ENCODE measurements around the gene JSRP1. TPM values are rescaled to one million over a fixed set of nuclear protein-coding genes. Genes with fewer than 3 reads are reported as not detected.

The JSRP1 gene
- total RNA-seq, 1 donor from 2014 or later: 0.42 TPM

DNA sequence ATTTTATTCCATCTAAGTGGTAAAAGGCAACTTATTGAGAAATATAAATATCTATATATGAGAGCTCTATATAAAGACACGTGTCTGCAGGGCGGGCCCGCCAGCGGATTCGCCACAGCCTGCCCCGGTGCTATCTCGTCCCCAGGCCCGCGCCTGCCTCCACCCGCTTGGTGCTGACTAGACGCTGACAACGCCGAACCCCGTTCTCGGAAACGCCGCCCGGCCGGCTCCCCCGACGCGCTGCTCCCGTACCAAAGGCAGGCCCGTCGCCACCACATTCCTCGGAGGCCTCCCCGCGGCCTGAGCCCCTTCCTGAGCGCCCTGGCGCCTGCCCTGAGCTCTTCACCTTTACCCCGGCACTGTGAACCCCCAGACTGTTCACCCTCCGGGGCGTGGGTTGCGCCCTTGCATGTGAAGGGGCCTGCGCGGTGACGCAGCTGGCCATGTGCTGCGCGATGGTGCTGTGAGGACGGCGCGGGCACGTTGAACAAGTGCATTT, 26.1 kb downstream of the JSRP1 start:
- TF ChIP-seq, protein P1, sequence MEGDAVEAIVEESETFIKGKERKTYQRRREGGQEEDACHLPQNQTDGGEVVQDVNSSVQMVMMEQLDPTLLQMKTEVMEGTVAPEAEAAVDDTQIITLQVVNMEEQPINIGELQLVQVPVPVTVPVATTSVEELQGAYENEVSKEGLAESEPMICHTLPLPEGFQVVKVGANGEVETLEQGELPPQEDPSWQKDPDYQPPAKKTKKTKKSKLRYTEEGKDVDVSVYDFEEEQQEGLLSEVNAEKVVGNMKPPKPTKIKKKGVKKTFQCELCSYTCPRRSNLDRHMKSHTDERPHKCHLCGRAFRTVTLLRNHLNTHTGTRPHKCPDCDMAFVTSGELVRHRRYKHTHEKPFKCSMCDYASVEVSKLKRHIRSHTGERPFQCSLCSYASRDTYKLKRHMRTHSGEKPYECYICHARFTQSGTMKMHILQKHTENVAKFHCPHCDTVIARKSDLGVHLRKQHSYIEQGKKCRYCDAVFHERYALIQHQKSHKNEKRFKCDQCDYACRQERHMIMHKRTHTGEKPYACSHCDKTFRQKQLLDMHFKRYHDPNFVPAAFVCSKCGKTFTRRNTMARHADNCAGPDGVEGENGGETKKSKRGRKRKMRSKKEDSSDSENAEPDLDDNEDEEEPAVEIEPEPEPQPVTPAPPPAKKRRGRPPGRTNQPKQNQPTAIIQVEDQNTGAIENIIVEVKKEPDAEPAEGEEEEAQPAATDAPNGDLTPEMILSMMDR (IDR thresholded peaks at IDR 0.05): no peak
- H3K27ac Mint-ChIP-seq (ENCODE audit: unreplicated experiment): no peak overlapping the region
- peaks cover 15% of the 10 kb centered on the region for H3K4me1 Mint-ChIP-seq (ENCODE audit: low read depth)
- H3K27me3 Mint-ChIP-seq (ENCODE audit: low read depth): no peaks in the 10 kb centered on the region
- peaks cover 9% of the 10 kb centered on the region for H3K36me3 Mint-ChIP-seq (ENCODE audit: low read depth)
- DNase-seq (ENCODE audit: low spot score): no peak
- no peak overlapping the region for H3K4me3 Mint-ChIP-seq (ENCODE audit: unreplicated experiment)
- no peaks in the 10 kb centered on the region for H3K9me3 Mint-ChIP-seq (ENCODE audit: low read depth)

DNA sequence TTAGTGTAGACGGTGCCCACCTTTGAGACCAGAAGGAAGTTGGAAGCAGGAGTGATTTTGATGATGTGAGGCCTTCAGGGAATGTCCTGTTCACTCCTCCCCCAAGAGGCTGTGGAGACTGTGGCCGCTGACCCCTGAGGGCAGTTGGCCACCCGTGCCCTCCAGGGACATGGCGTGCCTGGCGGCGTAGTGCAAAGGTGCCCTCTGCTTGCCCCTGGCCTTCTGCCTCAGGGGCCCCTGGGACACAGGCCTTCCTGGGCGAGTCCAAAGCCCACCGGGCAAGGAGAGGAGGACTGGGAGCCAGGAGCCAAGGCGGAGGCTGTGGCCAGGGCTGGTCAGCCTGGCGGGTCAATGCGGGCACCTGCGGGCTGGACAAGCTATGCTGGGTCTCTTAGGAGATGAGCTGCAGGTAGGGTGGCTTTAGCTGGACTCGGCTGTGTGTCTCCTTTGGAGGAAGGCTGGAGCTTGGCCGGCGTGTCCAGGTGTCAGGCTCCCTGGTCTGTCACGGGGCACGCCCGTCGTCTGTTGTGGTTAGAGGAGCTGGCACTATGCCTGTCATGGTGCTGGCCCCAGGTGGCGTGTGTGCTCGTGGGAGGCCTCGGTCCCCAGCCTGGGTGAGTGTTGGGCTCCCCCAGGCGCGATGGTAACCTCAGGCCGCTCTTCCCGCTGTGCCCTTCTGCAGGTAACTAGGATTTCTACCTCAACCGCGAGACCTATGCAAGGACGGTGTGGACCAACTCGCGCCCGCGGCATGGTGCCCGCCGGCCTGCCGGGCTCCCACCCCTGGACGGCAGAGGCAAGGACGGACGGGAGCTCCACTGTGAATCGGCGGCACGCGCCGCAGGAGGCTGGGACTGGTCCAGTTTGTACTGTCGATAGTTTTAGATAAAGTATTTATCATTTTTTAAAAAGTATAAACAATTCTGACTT, 26.8 kb downstream of the JSRP1 start:
- Mint-ChIP-seq H3K4me3 (ENCODE audit: unreplicated experiment) (no peak overlapping the region), H3K9me3 (ENCODE audit: low read depth) (no peaks in the 10 kb centered on the region), H3K4me1 (ENCODE audit: low read depth) (peaks cover 8% of the 10 kb centered on the region), H3K27ac (ENCODE audit: unreplicated experiment) (peak overlapping the region; percentile 65), H3K36me3 (ENCODE audit: low read depth) (peaks cover 9% of the 10 kb centered on the region), H3K27me3 (ENCODE audit: low read depth) (no peaks in the 10 kb centered on the region)
- TF ChIP-seq, protein P1 (IDR thresholded peaks at IDR 0.05): no peak
- no peak for DNase-seq (ENCODE audit: low spot score)

DNA sequence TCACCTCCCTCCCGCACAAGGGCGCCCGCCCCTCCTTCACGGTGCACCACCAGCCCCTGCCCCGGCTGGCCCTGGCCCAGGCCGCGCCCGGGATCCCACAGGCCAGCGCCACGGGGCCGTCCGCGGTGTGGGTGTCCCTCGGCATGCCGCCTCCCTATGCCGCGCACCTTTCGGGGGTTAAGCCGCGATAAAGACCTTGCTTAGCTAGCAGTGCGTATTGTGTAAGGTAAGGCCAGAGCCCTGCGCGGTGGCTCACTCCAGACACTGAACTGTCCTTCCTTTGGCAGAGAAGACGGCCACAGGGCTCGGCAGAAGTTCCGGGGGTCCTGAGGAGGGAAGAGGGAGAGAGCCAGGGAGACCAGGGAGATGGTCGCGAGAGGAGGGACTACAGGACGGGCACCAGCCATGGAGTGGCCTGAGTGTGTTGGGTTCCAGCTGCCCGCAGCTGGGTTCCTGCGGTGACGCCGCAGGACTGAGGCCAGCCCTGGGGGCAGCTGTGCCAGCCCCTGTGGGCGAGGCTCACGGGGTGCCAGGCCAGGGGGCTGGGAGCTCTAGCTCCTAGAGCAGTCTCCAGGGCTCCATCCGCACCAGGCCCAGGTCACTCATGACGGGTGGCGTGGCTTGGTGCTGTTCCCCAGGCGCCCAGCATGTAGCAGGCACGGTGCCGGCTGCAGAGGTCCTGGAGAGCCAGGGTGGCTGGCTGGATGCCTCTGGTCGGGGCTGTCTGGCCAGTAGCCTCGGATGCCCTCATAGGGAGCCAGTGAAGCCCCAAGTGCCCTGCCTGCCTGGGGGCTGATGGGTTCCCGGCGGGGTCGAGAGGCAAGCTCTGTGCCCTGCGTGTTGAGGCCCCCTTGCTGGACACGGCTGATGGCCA, 27.8 kb downstream of the JSRP1 start:
- peaks cover 4% of the 10 kb centered on the region for H3K4me1 Mint-ChIP-seq (ENCODE audit: low read depth)
- H3K9me3 Mint-ChIP-seq (ENCODE audit: low read depth): no peaks in the 10 kb centered on the region
- H3K36me3 Mint-ChIP-seq (ENCODE audit: low read depth): peaks cover 10% of the 10 kb centered on the region
- peak overlapping the region; percentile 65 for H3K27ac Mint-ChIP-seq (ENCODE audit: unreplicated experiment)
- no peak overlapping the region for H3K4me3 Mint-ChIP-seq (ENCODE audit: unreplicated experiment)
- no peaks in the 10 kb centered on the region for H3K27me3 Mint-ChIP-seq (ENCODE audit: low read depth)
- TF ChIP-seq, protein P1 (IDR thresholded peaks at IDR 0.05): no peak
- DNase-seq (ENCODE audit: low spot score): no peak

DNA sequence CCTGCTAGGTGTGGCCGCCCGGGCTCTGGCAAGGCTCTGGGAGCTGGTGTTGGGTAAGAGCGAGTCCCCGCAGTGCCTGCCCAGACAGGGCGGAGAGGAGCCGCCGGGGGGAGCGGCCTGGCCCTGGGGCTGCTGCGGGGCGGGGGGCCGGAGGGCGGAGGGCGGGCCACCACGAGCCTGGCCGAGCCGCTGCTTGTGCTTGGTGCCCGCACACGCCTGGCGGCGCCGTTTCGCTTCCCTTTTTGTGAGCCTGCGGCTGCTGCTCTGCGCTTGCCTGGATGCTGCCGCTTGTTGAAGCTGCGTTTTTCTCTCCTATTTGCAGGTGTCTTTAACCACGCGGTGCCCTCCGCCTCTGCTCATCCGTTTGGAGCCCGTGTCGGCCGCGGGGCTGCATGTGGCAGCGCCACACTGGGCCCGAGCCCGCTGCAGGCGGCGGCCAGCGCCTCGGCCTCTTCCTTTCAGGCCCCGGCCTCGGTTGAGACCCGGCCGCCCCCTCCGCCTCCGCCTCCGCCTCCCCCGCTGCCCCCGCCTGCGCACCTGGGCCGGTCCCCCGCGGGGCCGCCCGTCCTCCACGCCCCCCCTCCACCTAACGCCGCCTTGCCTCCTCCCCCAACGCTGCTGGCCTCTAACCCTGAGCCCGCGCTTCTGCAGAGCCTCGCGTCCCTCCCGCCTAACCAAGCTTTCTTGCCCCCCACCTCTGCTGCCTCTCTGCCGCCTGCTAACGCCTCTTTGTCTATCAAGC, 28.6 kb downstream of the JSRP1 start:
- Mint-ChIP-seq H3K9me3 (ENCODE audit: low read depth) (no peaks in the 10 kb centered on the region), H3K27me3 (ENCODE audit: low read depth) (no peaks in the 10 kb centered on the region), H3K36me3 (ENCODE audit: low read depth) (peaks cover 10% of the 10 kb centered on the region), H3K4me3 (ENCODE audit: unreplicated experiment) (no peak overlapping the region), H3K27ac (ENCODE audit: unreplicated experiment) (no peak overlapping the region), H3K4me1 (ENCODE audit: low read depth) (peaks cover 4% of the 10 kb centered on the region)
- TF ChIP-seq, protein P1 (IDR thresholded peaks at IDR 0.05): no peak
- DNase-seq (ENCODE audit: low spot score): no peak
